ENCODE results near the gene ITGB1BP1.
A peak's percentile ranks its signal among the peaks of the same experiment; 100 is the strongest.

The ITGB1BP1 gene, protein sequence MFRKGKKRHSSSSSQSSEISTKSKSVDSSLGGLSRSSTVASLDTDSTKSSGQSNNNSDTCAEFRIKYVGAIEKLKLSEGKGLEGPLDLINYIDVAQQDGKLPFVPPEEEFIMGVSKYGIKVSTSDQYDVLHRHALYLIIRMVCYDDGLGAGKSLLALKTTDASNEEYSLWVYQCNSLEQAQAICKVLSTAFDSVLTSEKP

DNA sequence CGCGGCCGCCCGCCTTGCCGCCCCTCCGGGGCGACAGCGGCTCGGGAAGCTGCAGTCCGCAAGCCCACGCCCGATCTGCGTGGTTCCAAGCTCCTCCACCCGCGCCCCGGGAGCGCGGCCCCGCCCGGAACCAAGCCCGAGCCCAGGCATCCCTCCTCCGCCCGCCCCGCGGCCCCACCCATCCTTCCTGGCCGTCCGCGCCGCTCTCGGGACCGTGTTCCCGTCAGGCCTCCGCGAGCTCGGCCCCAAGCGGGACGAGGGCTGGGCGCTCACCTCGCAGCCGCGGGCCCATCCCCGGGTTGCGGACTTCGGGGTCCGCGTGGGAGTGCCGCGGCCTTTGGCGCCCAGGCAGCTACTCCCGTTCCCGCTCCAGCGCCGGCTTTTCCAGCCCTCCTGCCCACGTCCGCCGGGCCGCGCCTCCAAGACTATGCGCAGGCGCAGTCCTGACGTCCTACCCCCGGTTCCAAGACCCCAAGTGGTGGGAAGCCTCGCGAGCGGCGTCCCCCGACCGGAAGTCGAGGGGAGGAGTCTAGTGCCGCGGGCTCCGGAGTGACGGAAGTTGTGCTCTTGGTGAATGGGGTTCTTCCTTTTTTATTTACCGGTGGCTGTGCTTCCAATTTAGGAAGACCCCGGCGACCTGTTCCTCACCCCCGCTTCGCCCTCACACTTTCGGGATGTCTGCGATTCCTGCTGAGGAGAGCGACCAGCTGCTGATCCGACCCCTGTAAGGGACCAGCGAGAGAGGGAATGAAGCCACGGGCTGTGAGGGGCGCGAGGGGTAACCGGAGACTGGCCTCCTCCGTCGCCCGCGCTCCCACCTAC is at the start of gene ITGB1BP1, which contains the start of gene CPSF3:
Gene ITGB1BP1 (minus strand): TSS at position 429 of the 822 bp plus-strand sequence. CDS start 4,831 bp downstream, outside the sequence.
Gene CPSF3 (plus strand): TSS at position 555 of the 822 bp plus-strand sequence. CDS start 120 bp downstream, at position 675.
- DNase-seq: peak; percentile 97

DNA sequence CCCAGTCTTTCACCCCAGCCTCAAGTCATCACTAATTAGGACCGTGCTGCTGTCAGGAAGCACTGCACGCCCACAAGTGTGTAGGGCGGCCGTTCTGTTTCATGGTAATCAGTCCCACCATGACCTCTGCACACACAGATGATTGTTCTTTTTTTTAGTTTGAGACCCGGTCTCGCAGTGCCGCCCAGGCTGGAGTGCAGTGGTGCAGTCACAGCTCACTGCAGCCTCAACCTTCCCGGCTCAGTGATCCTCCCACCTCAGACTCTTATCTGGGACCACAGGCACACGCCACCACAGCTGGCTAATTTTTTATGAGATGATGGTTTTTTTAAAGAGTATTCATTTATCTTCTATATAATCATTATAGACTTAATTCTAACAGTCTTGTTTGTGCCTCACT is 49.2 kb upstream of the ITGB1BP1 start:
- no peak for DNase-seq

DNA sequence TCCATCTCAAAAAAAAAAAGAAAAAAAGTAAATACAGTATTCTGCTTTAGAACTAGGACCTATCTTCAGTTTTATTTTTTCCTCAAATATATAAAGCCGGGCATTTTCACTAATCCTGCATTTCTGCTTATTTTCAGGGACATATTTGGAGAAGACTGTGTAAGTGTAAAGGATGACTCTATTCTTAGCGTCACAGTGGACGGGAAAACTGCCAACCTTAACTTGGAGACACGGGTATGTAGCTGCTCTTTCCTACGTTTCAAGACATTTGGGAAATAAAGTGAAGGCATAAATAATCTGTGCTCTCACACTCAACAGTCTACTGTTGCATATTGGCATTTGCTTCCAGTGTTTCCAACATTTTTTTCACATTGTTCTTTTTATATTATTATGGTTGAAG is 47.9 kb upstream of the ITGB1BP1 start:
- DNase-seq: no peak

DNA sequence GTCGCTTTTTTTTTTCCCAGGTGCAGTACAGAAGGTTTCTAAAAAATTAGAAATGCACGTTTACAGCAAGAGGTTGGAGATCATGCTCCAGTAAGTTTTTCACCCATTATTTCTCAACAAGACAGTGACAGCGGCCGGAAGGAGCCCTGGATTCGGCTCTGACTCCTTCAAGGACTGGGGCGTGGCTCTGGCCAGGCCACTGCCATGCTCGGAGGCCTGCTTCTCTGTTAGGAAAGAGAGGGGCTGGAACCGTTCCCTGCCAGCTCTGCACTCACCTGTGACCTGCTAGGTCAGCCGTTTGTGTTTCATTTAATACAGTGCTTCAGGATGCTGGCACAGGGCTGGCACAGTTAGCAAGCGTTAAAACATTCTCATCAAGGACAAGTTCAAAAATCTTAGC is 44.4 kb upstream of the ITGB1BP1 start:
- no peak for DNase-seq

DNA sequence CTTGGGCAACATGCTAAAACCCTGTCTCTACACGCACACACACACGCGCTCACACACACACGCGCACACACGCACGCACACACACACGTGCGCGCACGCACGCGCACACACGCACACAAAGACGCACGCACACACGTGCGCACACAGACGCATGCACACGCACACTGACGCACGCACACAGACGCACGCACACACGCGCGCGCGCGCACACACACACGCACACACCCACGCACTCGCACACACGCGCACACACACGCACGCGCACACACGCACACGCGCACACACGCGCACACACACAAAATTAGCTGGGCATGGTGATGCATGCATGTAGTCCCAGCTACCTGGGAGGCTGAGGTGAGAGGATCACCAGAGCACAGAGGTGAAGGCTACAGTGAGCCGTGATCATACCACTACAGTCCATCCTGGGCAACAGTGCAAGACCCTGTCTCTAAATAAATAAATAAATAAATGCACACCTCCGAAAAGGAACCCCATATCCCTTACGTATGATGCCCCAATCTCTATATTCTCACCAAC is 42.9 kb upstream of the ITGB1BP1 start:
- no peak for DNase-seq

DNA sequence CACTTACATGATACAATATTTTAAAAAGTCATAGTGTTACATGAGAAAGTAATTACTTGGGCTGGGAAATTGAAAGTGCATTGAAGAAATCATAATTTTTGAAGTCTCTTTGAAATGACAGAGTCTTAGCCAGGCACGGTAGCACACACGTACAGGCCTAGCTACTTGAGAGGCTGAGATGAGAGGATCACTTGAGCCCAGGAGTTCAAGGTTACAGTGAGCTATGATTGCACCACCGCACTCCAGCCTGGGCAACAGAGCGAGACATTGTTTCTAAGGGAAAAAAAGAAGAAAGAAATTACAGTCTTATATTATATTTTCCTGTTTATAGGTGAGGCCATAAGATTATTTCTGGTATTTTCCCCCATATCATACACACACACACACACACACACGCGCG is 41.8 kb upstream of the ITGB1BP1 start:
- no peak for DNase-seq

DNA sequence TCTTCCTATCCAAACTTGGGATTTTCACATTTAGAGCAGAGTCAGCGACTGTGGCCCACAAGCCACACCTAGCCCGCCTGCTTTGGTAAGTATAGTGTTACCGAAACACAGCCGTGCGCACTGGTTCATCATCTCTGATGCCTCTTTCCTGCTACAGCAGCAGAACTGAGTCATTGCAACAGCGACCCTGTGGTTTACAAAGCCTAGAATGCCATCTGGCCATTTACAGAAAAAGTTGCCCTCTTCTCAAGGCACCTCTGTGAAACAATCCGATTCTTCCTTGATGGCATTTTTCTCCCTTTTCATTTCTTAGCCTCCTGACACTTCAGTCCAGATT is 40.3 kb upstream of the ITGB1BP1 start:
- peak; percentile 80 for DNase-seq

DNA sequence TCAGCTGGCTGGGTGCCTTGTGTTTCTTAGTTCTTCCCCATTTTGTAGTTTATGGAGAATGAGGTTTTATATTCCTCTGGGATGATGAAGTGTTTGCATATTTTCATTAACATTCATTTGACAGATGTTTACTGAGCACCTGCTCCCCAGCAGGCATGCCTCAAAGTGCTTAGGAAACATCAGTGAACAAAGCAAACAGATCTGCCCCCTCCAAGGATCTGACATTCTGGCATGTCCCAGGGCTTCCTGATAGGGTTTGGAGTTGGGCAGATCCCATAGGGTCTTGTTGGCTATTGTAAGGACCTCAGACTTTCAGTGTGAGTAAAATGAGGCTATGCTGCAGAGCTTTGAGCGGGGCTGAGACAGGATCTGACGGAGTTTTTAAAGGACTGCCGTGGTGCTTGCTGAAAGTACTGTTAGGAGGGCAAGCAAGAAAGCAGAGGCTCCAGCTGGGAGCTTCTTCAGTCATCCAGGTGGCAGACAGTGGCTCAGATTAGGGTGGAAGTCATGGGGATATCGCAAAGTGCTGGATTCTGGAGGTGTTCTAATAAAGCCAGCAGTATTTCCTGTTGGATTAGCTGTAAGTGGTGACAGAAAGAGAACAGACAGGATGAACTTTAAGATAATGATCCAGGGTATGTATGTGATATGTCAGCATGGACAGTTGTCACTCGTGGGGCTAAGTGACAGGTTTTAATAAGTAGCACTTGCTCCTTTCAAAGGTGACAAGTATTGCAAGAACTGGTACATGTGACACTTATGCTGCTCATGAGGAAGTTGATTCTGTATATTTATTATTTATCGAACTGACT is 39.8 kb upstream of the ITGB1BP1 start:
- no peak for DNase-seq

DNA sequence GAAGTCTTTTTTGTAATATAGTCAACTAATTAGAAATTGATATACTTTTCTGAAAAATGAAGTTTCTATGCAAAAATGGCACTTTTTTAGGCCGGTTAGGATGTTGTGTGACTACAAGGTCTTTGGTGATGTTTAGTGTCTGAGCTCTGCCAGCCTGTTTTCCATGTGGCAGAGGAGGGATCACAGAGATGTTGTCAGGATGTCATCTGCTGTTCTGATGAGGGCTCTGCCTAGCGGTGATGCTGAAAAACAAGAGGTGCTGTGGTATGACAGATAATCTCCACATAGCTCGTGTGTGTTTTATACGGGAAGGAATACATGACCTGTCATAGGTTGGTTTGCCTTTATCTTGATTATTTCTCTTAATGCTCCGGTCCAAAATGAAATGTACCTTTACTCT is 39.0 kb upstream of the ITGB1BP1 start:
- no peak for DNase-seq

DNA sequence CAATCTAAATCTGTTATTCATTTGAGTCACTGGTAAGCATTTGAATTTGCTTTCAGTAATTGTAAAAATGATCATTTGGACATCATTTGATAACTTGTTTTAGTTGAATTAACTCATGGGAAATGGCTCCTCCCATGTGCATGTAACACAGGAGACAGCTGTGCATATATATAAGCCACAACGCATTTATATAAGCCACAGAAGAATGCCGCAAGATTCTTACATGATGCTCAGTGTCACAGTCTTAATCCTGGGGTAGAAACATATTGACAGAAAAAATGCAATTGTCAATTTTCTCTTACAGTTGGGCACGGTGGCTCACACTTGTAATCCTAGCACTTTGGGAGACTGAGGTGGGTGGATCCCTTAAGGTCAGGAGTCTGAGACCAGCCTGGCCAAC is 37.8 kb upstream of the ITGB1BP1 start:
- no peak for DNase-seq

DNA sequence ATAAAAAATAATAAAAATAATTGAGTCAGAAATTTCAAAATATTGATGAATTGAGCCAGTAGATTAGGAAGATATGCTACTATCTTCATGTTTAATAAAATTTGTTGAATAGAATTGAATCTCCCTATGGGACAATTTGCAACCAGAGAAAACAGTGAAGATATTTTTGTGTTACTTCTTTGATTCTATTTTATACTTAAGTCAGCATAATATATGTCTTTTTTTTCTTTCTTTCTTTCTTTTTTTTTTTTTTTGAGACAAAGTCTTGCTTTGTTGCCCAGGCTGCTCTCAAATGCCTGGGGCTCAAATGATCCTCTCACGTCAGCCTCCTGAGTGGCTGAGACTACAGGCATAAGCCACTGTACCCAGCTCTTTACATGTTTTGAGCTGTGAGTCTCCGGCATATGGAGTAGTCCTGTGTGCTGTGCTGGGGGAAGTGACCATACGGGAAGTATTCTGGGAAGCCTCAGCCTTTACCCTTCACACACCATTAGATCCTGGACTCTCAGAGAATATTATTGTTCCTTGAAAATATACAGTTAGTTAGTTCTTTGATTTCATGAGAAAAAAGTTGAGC is 37.2 kb upstream of the ITGB1BP1 start:
- no peak for DNase-seq

DNA sequence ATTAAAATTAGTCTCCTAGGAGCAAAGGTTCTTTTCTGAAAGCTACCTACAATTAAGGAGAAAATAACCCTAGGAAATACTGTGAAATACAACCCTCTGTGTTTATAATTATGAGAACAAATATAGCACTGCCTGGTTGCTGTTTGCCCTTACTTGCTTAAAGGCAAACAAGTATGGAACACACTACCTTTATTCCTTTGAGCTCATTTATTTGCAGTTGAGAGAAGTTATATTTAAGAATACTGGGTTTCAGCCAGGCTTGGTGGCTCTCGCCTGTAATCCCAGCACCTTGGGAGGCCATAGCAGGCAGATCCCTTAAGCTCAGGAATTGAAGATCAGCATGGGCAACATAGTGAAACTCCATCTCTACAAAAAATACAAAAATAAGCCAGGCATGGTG is 27.9 kb upstream of the ITGB1BP1 start:
- no peak for DNase-seq

DNA sequence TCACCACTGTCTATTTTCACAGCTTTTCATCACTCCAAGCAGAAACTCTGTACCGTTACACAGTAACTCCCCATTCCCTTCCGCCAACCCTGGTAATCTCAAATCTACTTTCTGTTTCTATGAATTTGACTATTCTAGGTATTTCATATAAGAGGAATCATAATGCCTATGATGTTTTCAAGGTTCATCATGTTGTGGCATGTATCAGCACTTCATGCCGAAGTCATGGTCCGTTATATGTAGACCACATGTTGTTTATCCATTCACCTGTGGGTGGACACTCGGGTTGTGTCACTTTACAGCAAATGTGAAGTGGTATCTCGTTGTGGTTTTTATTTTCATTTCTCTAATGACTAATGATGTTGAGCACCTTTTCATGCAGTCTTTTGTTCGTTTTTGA is 21.8 kb upstream of the ITGB1BP1 start:
- no peak for DNase-seq

DNA sequence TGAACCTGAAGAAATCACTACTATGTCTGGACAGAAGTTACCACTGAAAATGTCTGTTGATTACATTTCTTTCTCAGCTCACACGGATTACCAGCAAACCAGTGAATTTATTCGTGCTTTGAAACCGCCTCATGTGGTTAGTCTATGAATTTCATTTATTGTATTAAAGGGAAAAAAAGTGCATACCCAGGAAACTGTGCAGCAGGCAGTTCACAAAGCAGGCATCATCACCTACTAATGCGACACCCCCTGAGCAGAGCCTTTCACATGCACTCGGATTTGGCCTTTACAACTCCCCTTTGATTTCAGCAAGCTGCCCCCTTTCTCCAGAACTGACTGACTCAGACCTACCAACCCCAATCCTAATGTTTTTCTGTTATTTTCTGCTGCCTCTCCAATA is 20.2 kb upstream of the ITGB1BP1 start:
- DNase-seq: no peak

DNA sequence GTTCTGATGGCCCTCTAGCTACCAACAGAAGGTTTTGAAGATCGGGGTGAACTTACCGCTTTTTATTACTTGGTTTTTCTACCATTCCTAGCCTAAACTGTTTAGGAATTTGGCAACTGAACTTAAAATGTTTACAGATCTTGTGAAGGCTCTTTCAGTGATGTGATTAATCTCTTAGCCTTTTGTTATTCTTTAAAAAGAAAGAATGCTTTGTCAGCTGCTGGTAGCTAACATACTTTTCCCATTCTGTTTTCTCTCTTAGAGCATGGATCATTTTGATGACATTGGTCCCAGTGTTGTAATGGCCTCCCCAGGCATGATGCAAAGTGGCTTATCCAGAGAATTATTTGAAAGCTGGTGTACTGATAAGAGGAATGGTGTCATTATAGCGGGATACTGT is 18.2 kb upstream of the ITGB1BP1 start:
- DNase-seq: no peak

DNA sequence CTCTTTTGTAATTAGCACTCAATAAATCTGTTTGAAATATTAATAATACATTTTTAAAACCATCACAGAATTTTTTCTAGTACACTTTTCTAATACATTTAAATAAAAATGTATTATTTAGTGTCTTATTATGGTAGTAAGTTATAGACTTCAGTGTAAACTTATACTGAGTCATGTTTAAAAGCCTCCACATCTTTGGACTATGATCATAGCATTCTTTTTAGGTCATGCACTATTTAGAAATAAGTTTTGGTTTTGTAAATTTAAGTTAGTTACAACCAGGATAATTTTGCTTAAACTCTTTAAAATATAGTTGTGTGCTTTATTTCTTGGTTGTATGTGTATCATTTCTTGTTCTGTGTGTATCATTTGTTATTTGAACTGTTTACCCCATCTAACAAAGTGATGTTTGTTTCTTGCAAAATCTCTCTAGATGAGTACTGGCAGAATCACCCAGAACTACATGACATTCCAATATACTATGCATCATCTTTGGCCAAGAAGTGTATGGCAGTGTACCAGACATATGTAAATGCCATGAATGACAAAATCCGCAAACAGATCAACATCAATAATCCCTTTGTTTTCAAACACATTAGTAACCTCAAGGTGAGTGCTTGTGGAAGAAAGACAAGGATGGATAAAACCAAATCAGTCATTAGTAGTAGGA is 16.9 kb upstream of the ITGB1BP1 start:
- no peak for DNase-seq

DNA sequence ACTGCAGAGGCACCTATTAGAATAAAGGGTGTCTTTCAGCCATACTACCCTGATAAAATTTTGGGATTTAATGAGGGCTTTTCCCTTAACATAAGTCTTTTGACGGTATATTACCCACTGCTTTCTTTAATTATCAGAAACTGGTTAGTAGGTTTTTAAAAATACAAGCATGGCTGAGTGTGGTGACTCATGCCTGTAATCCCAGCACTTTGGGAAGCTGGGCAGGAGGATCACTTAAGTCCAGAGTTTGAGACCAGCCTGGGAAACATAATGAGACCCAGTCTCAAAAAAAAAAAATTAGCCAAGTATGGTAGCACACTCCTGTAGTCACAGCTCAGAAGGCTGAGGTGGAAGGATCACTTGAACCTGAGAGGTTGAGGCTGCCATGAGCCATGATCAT is 16.2 kb upstream of the ITGB1BP1 start:
- DNase-seq: no peak

DNA sequence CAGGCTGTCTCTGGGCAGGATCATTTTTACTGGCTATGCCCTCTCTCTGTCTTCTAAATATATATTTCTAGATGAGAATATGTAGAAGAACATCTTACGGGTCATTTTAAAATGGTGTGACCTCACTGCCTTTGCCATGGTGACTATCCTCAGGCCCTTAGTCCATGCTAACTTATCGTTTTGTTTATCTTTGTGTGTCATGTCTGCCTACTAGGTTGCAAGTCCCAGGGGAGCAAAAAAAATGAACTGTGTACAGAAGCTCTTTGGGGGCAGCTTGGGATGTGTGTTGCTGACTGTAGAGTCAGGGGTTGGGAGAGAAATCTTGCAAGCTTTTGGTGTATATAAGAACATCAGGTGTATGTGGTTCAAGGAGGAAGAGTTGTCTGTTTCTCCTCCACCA is 11.2 kb upstream of the ITGB1BP1 start:
- DNase-seq: no peak

DNA sequence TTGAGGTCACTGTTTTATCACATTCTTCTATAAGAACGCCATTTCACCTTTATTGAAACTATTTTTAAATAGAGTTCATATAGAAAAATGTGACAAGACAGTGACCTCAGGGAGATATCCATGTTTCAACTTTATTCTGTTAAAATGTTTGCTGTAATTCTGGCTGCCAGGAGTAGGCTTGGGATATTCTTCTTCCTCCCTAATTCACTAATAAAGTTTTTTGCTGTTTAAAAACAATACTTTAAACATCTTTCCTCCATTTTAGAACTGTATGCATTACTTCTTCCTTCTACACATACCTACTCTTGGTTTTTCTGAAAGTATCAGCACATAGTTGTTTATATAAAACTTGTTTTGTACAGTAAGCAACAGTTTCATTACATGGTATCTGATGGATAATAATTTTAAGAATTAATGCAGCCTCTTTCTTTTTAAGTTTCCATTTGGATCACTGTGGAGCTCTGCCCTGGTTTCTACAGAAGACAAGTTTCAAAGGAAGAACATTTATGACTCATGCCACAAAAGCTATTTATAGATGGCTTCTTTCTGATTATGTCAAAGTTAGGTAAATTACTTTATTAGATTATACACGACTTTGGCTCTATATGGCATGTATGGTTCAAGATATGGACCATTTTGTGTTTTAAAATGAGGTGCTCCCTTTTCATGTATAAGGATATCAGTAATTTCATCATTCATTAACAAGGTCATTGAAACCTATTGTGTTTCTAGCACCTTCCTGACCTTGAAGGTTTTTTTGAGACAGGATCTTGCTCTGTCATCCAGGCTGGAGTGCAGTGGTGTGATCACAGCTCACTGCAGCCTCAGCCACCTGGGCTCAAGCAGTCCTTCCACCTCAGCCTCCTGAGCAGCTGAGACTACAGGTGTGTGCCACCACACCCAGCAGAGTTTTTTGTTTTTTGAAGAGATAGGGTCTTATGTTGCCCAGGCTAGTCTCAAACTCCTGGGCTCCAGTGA is 7.3 kb upstream of the ITGB1BP1 start:
- no peak for DNase-seq

DNA sequence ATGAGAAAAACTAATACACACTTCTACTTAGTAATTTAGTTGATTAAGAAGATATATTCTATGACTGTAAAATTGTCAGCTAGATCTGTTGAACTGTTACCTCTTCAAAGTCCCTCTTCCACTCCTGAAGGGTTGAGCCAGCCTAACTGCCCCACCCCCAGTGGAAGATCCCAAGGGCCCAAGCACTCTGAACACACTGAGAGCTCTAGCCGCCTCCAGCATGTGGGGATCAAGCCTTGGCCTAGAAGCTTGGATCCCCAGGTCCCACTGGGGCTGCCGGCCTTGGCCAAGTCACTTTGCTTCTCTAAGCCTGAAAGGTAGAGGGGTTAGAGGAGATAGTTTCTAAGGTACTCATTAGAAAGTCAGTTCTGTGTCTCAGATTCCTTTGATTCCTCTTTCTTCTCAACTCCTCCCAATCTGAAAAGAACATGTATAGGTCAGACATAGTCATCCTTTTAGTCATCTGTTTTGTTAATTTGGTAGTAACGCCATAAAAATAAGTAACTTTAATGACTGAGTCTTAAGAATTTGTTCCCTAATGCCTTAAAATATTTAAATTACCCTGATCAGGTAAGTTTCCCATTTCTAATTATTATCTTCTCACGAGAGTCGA is 5.7 kb upstream of the ITGB1BP1 start:
- no peak for DNase-seq

Data from MV-4-11 (cell line).